HL-60 (cell line): Measurements from ENCODE around the gene RBBP8.

Experiments used
- GABPA ChIP-seq: IDR thresholded peaks from 2 replicates; pipeline ENCODE4 v1.6.1; 2012; ENCODE audit warnings: low read depth
- POLR2AphosphoS5 ChIP-seq: IDR thresholded peaks from 2 replicates; pipeline ENCODE4 v1.6.1; 2012; ENCODE audit warnings: low read depth
- SPI1 ChIP-seq: IDR thresholded peaks from 2 replicates; pipeline ENCODE4 v1.6.1; 2012; ENCODE audit warnings: low read depth, mild to moderate bottlenecking, borderline replicate concordance
- TF ChIP-seq, protein P1 (sequence below): IDR thresholded peaks from one replicate; pipeline ENCODE4 v1.5.1; 2011; ENCODE audit warnings: low read length, control low read depth, inconsistent platforms; ENCODE audit not compliant: insufficient read depth
- TF ChIP-seq, protein P2 (sequence below): IDR thresholded peaks from 2 replicates; pipeline ENCODE4 v1.6.1; 2012; ENCODE audit warnings: low read depth; ENCODE audit not compliant: insufficient replicate concordance

- TF ChIP-seq, protein P1, sequence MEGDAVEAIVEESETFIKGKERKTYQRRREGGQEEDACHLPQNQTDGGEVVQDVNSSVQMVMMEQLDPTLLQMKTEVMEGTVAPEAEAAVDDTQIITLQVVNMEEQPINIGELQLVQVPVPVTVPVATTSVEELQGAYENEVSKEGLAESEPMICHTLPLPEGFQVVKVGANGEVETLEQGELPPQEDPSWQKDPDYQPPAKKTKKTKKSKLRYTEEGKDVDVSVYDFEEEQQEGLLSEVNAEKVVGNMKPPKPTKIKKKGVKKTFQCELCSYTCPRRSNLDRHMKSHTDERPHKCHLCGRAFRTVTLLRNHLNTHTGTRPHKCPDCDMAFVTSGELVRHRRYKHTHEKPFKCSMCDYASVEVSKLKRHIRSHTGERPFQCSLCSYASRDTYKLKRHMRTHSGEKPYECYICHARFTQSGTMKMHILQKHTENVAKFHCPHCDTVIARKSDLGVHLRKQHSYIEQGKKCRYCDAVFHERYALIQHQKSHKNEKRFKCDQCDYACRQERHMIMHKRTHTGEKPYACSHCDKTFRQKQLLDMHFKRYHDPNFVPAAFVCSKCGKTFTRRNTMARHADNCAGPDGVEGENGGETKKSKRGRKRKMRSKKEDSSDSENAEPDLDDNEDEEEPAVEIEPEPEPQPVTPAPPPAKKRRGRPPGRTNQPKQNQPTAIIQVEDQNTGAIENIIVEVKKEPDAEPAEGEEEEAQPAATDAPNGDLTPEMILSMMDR, result no peak
- TF ChIP-seq POLR2AphosphoS5, result no peak
- TF ChIP-seq, protein P2, sequence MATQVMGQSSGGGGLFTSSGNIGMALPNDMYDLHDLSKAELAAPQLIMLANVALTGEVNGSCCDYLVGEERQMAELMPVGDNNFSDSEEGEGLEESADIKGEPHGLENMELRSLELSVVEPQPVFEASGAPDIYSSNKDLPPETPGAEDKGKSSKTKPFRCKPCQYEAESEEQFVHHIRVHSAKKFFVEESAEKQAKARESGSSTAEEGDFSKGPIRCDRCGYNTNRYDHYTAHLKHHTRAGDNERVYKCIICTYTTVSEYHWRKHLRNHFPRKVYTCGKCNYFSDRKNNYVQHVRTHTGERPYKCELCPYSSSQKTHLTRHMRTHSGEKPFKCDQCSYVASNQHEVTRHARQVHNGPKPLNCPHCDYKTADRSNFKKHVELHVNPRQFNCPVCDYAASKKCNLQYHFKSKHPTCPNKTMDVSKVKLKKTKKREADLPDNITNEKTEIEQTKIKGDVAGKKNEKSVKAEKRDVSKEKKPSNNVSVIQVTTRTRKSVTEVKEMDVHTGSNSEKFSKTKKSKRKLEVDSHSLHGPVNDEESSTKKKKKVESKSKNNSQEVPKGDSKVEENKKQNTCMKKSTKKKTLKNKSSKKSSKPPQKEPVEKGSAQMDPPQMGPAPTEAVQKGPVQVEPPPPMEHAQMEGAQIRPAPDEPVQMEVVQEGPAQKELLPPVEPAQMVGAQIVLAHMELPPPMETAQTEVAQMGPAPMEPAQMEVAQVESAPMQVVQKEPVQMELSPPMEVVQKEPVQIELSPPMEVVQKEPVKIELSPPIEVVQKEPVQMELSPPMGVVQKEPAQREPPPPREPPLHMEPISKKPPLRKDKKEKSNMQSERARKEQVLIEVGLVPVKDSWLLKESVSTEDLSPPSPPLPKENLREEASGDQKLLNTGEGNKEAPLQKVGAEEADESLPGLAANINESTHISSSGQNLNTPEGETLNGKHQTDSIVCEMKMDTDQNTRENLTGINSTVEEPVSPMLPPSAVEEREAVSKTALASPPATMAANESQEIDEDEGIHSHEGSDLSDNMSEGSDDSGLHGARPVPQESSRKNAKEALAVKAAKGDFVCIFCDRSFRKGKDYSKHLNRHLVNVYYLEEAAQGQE, result no peak
- TF ChIP-seq GABPA, result no peak
- no peak for TF ChIP-seq SPI1
Observed at GRCh38 chr18:23043803-23044376, 110.8 kb downstream of the RBBP8 start.
